NCI-H1092 treated with DMSO at 0.1 percent for 48 hours (cell line): Measurements from ENCODE around the gene SERGEF.
A peak's percentile ranks its signal among the peaks of the same experiment; 100 is the strongest.
"Not testable (repeated sequence)": the region's sequence is repeated elsewhere in the genome, so short reads cannot be mapped to it uniquely, and the experiment has no call there.

Experiments used
- DNase-seq: peaks from one replicate; lab custom pipeline; 2025; lab: John Stamatoyannopoulos, UW

Gene SERGEF

GRCh38 chr11:18000760-18001159 is 12.1 kb downstream of the SERGEF start:
- DNase-seq = no peak

GRCh38 chr11:18000128-18000527 is 12.7 kb downstream of the SERGEF start:
- not testable (repeated sequence) for DNase-seq

GRCh38 chr11:17992916-17993315 is 19.9 kb downstream of the SERGEF start:
- DNase-seq = no peak

- peak; percentile 58 for DNase-seq
These were observed 20.9 kb downstream of the SERGEF start for GRCh38 chr11:17991783-17992433.

- no peak for DNase-seq
These were observed 23.5 kb downstream of the SERGEF start for GRCh38 chr11:17989306-17989705.

- DNase-seq = peak; percentile 56
These were observed 24.4 kb downstream of the SERGEF start for GRCh38 chr11:17988465-17988864.

GRCh38 chr11:17987826-17988225 is 25.0 kb downstream of the SERGEF start:
- DNase-seq = no peak

GRCh38 chr11:17986711-17987220 is 26.1 kb downstream of the SERGEF start:
- DNase-seq = no peak

- no peak for DNase-seq
These were observed 26.7 kb downstream of the SERGEF start for GRCh38 chr11:17986007-17986710.

- no peak for DNase-seq
These were observed 27.3 kb downstream of the SERGEF start for GRCh38 chr11:17985517-17985916.

GRCh38 chr11:17983569-17983968 is 29.3 kb downstream of the SERGEF start:
- DNase-seq = no peak

GRCh38 chr11:17979770-17980371 is 33.0 kb downstream of the SERGEF start:
- peak; percentile 45 for DNase-seq

- peak; percentile 28 for DNase-seq
These were observed 34.1 kb downstream of the SERGEF start for GRCh38 chr11:17978553-17979287.

GRCh38 chr11:17976651-17977050 is 36.2 kb downstream of the SERGEF start:
- DNase-seq = no peak

GRCh38 chr11:17974246-17974645 is 38.6 kb downstream of the SERGEF start:
- DNase-seq = no peak

- no peak for DNase-seq
These were observed 39.9 kb downstream of the SERGEF start for GRCh38 chr11:17972987-17973386.

GRCh38 chr11:17968206-17968605 is 44.6 kb downstream of the SERGEF start:
- DNase-seq = no peak

- DNase-seq = no peak
These were observed 45.2 kb downstream of the SERGEF start for GRCh38 chr11:17967661-17968060.

- no peak for DNase-seq
These were observed 52.8 kb downstream of the SERGEF start for GRCh38 chr11:17960091-17960490.

GRCh38 chr11:17958446-17958845 is 54.4 kb downstream of the SERGEF start:
- no peak for DNase-seq

GRCh38 chr11:17954395-17955252 is 58.2 kb downstream of the SERGEF start:
- DNase-seq = no peak
